Stomach (tissue), 9 donors: ENCODE measurements around the gene ZMAT2. TPM values are rescaled to one million over a fixed set of nuclear protein-coding genes. Genes with fewer than 3 reads are reported as not detected.
A peak's percentile ranks its signal among the peaks of the same experiment; 100 is the strongest.
"Not testable (repeated sequence)": the region's sequence is repeated elsewhere in the genome, so short reads cannot be mapped to it uniquely, and the experiment has no call there.

ENCODE experiments used
- DNase-seq, 2 donors: peaks; one replicate each; pipeline versions ENCODE4 v3.0.0 to v3.0.0-alpha.2; 2013 to 2019
- H3K27ac ChIP-seq, 5 donors: fragments of 200-600 bp in 4 of 5; sonication (generic) in 4 of 5; one replicate each; pipeline ENCODE4 v1.5.1; 2013 to 2019; ENCODE audit warnings: mild to moderate bottlenecking in 1 of 5, moderate library complexity in 1 of 5
- H3K27me3 ChIP-seq, 3 donors: fragments of 200-600 bp; sonication (generic); one replicate each; pipeline ENCODE4 v1.5.1; 2017 to 2019; ENCODE audit warnings: mixed run types in 1 of 3
- H3K36me3 ChIP-seq, 4 donors: fragments of 200-600 bp; sonication (generic); 1 replicate in 3 of 4; 2 replicates in 1 of 4; pipeline ENCODE4 v1.5.1; 2016 to 2019
- H3K4me1 ChIP-seq, 4 donors: fragments of 200-600 bp; sonication (generic); one replicate each; pipeline ENCODE4 v1.5.1; 2016 to 2019
- H3K4me3 ChIP-seq, 4 donors: fragments of 200-600 bp; sonication (generic) in 3 of 4; one replicate each; pipeline ENCODE4 v1.5.1; 2016 to 2019; ENCODE audit warnings: mild to moderate bottlenecking in 1 of 4
- H3K9me3 ChIP-seq, 4 donors: fragments of 200-600 bp; sonication (generic); one replicate each; pipeline ENCODE4 v1.5.1; 2016 to 2019
- EP300 ChIP-seq: sonication (generic); formaldehyde crosslinking; IDR thresholded peaks from one replicate; pipeline ENCODE4 v1.6.1; 2017; ENCODE audit warnings: antibody characterized with exemption
- POLR2A ChIP-seq, 4 donors: fragments of 450-650 bp; IDR thresholded peaks; one replicate each; pipeline ENCODE4 v1.6.1; 2016; ENCODE audit warnings: antibody characterized with exemption in 4 of 4, control low read depth in 2 of 4, mild to moderate bottlenecking in 1 of 4, moderate library complexity in 1 of 4
- POLR2AphosphoS5 ChIP-seq, 3 donors: sonication (generic); formaldehyde crosslinking; IDR thresholded peaks; one replicate each; pipeline ENCODE4 v1.6.1; 2016; ENCODE audit warnings: antibody characterized with exemption in 3 of 3
- WGBS, 5 donors: extraction: QIAGEN DNeasy Blood & Tissue Kit in 3 of 5; methylation state at CpG; one replicate each; pipeline versions ENCODE4 v1.1.5 to v1.1.7; 2013 to 2018; 5-methylcytosine and 5-hydroxymethylcytosine counted together
- intact Hi-C: fragments of 100-400 bp; cut with DNase I; formaldehyde crosslinking; loops from one replicate; pipeline ENCODE4 v1.15.1; 2023; ENCODE audit warnings: low total_unique reads
- polyA plus RNA-seq, 3 donors: library from polyadenylated mRNA; stranded (reverse); fragments of 200-250 nt; gene quantifications; one replicate each; pipeline ENCODE4 v1.2.3, GENCODE V29; 2013
- total RNA-seq, 5 donors: library from RNA; depleted of rRNA; stranded (reverse); fragments of >200 nt; gene quantifications; one replicate each; pipeline versions ENCODE4 v1.1.0 to v1.2.3, GENCODE V29; 2014 to 2016
- TF ChIP-seq, protein P1 (sequence below), 7 experiments: fragments of 450-650 bp in 4 of 7; fragments of 200-600 bp in 3 of 7; sonication (generic) in 3 of 7; IDR thresholded peaks; one replicate each; pipeline ENCODE4 v1.5.1; 2016 to 2019; ENCODE audit warnings: antibody characterized with exemption in 7 of 7, control low read depth in 2 of 7, mild to moderate bottlenecking in 1 of 7
- donor health status: healthy with polysubstance abuse.
- donor health status: Bipolar disorder and iron deficiency.
- donor health status: healthy.

The ZMAT2 gene
- total and polyA plus RNA-seq, 8 donors: 30.7 to 143 (median 50.9) TPM

GRCh38 chr5:140664359-140665119, 35.7 kb upstream of the ZMAT2 start, which contains the start of gene WDR55:
TSS of gene WDR55 (plus strand) at chr5:140664904. CDS start at chr5:140664913, 9 bp downstream.
- intact Hi-C loops: no loop called here

DNA sequence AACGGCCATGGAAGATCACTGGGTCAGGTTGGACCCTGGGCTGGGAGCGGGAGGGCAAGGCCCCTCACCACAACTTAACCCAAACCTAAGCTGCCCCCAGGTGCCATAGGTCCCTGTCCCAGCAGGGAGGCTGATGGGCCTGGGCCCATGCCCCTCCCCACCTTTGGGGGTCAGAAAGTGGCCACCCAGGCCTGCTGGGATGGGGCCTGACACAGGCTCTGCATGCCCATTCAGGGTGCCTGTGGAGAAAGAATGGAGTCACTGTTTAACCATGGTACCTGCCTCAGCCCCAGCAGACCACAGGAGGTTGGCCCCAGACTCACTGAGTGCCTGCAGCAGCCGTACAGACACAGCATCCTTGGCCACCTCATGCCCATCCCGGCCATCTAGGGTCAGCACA, 29.2 kb upstream of the ZMAT2 start:
- 89 to 100% (median 92%) methylated on average over 2 to 4 of the region's 4 CpGs for WGBS, 5 donors

More at GRCh38 chr5:140664359-140665119, 35.7 kb upstream of the ZMAT2 start, which contains the start of gene WDR55:
- TF ChIP-seq EP300 (peak; percentile 19), POLR2AphosphoS5 (IDR thresholded peaks at IDR 0.05) (peak; percentile 81 to 97 (median 94)), POLR2A (IDR thresholded peaks at IDR 0.05) (peak in 2 of 4 donors; percentile 50 to 65)
- TF ChIP-seq, protein P1, sequence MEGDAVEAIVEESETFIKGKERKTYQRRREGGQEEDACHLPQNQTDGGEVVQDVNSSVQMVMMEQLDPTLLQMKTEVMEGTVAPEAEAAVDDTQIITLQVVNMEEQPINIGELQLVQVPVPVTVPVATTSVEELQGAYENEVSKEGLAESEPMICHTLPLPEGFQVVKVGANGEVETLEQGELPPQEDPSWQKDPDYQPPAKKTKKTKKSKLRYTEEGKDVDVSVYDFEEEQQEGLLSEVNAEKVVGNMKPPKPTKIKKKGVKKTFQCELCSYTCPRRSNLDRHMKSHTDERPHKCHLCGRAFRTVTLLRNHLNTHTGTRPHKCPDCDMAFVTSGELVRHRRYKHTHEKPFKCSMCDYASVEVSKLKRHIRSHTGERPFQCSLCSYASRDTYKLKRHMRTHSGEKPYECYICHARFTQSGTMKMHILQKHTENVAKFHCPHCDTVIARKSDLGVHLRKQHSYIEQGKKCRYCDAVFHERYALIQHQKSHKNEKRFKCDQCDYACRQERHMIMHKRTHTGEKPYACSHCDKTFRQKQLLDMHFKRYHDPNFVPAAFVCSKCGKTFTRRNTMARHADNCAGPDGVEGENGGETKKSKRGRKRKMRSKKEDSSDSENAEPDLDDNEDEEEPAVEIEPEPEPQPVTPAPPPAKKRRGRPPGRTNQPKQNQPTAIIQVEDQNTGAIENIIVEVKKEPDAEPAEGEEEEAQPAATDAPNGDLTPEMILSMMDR (IDR thresholded peaks at IDR 0.05): no peak
- peak within 1 kb of the TSS; percentile 79 to 96 (median 86) for H3K4me3 ChIP-seq
- peaks cover 46 to 66% (median 63%) of the 10 kb centered on the region in 4 donors for H3K36me3 ChIP-seq
- WGBS, 5 donors: 0 to 2% (median 0%) methylated on average over 43 to 54 of the region's 54 CpGs
- no peaks in the 10 kb centered on the region for H3K27me3 ChIP-seq
- DNase-seq: peak; percentile 98
- no peaks in the 10 kb centered on the region for H3K9me3 ChIP-seq
- H3K4me1 ChIP-seq: peaks cover 14 to 33% (median 28%) of the 10 kb centered on the region in 4 donors
- peak within 1 kb of the TSS; percentile 86 to 97 (median 94) for H3K27ac ChIP-seq

DNA sequence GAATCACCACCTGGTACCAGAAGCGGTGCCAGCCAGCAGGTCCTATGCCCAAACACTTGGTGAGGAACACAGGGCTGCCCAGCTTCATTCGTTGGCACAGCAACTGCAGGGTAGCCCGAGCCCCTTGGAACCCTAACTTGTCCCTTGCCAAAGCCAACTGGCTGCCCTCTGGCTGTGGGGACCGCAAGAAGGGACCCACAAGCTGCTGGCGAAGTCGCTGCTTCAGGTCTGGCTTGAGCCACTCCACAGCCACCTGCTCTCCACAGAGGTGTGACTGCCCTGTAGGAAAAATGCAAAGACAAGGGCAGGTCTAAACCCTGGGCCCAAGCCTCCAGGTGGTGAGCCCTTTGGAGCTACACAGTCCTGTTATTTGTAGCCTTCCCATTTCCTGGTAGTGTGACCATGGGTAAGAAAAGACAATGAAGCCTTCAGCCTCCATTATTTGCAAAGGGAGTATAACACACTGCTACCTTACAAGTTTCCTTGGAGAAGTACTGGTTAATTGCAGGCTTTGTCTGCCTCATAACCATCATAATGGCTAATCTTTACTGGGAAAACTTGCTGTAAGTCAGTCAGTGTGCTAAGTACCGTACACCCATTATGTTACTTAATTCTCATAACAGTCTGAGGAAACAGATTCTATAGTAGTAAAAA, 28.6 kb upstream of the ZMAT2 start:
- peak overlapping the region in 1 of 5 donors; percentile 11 for H3K27ac ChIP-seq
- peak in 1 of 2 donors; percentile 25 for DNase-seq
- intact Hi-C loops: no loop called here
- TF ChIP-seq POLR2A (IDR thresholded peaks at IDR 0.05) (no peak), POLR2AphosphoS5 (IDR thresholded peaks at IDR 0.05) (no peak), EP300 (no peak)
- TF ChIP-seq, protein P1 (IDR thresholded peaks at IDR 0.05): no peak
- 88 to 93% (median 92%) methylated on average over 1 to 6 of the region's 7 CpGs for WGBS, 5 donors
- H3K27me3 ChIP-seq: no peaks in the 10 kb centered on the region
- H3K4me1 ChIP-seq: peaks cover 1 to 33% (median 11%) of the 10 kb centered on the region in 4 donors
- no peak overlapping the region for H3K4me3 ChIP-seq
- peaks cover 34 to 99% (median 94%) of the 10 kb centered on the region in 4 donors for H3K36me3 ChIP-seq
- no peaks in the 10 kb centered on the region for H3K9me3 ChIP-seq

More for the DNA sequence above, 29.2 kb upstream of the ZMAT2 start:
- peaks cover 7 to 38% (median 17%) of the 10 kb centered on the region in 4 donors for H3K4me1 ChIP-seq
- H3K27ac ChIP-seq, H3K4me3 ChIP-seq, H3K27me3 ChIP-seq, DNase-seq, intact Hi-C loops, H3K9me3 ChIP-seq: not testable (repeated sequence)
- H3K36me3 ChIP-seq: peaks cover 30 to 93% (median 88%) of the 10 kb centered on the region in 4 donors

GRCh38 chr5:140672455-140673186, 27.6 kb upstream of the ZMAT2 start:
- peak overlapping the region in 3 of 4 donors; percentile 19 to 25 (median 20) for H3K4me3 ChIP-seq
- intact Hi-C loops: no loop called here
- peaks cover 44 to 100% (median 97%) of the 10 kb centered on the region in 4 donors for H3K36me3 ChIP-seq
- peak overlapping the region in 1 of 5 donors; percentile 13 for H3K27ac ChIP-seq
- peaks cover 0 to 23% (median 5%) of the 10 kb centered on the region in 4 donors for H3K4me1 ChIP-seq
- no peaks in the 10 kb centered on the region for H3K27me3 ChIP-seq
- TF ChIP-seq POLR2A (IDR thresholded peaks at IDR 0.05) (no peak), POLR2AphosphoS5 (IDR thresholded peaks at IDR 0.05) (no peak), EP300 (no peak)
- TF ChIP-seq, protein P1 (IDR thresholded peaks at IDR 0.05): no peak
- no peaks in the 10 kb centered on the region for H3K9me3 ChIP-seq
- peak in 1 of 2 donors; percentile 49 for DNase-seq
- 49 to 58% (median 51%) methylated on average over 32 to 70 of the region's 70 CpGs for WGBS, 5 donors
